ENCODE results near the gene CTXND2.
"Not testable (repeated sequence)": the region's sequence is repeated elsewhere in the genome, so short reads cannot be mapped to it uniquely, and the experiment has no call there.

DNA sequence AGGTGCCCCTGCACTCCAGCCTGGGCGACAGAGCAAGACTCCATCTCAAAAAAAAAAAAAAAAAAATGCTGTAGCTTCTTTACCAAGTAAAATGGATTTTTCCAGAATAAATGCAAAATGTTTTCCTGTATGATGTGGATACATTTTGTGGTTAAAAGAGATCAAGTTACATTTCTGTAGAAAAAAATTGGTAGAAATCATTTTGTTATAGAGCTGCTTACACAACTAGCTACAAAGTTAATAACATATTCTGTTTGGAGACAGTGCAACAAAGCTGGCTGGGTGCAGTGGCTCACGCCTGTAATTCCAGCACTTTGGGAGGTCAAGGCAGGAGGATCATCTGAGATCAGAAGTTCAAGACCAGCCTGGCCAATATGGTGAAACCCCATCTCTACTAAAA, 8.0 kb upstream of the CTXND2 start:
- not testable (repeated sequence) for TF ChIP-seq POLR2A (IDR thresholded peaks at IDR 0.05; ENCODE audit: borderline replicate concordance, extremely low read depth, insufficient read depth, insufficient read length); SIN3A (IDR thresholded peaks at IDR 0.05; ENCODE audit: low read depth)
